HCT116 (cell line): ENCODE data around the gene XPO4. TPM values are rescaled to one million over a fixed set of nuclear protein-coding genes. Genes with fewer than 3 reads are reported as not detected.
A peak's percentile ranks its signal among the peaks of the same experiment; 100 is the strongest.

Source experiments
- ATAC-seq: fragments of 200-7000 bp; cut with Tn5 transposase; 2 replicates; pipeline ENCODE4 v1.9.1; 2020; ENCODE audit warnings: mild to moderate bottlenecking, moderate library complexity
- BruUV-seq: library from RNA; stranded (reverse); fragments of 400-500 nt; replicated peaks from 2 replicates; lab custom pipeline; 2021; lab: Mats Ljungman, UMichigan
- CTCF ChIA-PET: fragments of 300-600 bp; sonication (Branson Sonifier 250); formaldehyde crosslinking; loops from one replicate; lab custom pipeline; 2021; ENCODE audit warnings: antibody characterized with exemption; lab: Charles Lee
- POLR2A ChIA-PET: fragments of 300-600, 350-600 bp; sonication (Branson Sonifier 250); formaldehyde crosslinking; loops from one replicate; lab custom pipeline; 2021; ENCODE audit warnings: antibody characterized with exemption; lab: Charles Lee
- RAD21 ChIA-PET, 2 experiments: fragments of 300-600 bp; sonication (Branson Sonifier 250); formaldehyde crosslinking; loops; one replicate each; lab custom pipeline; 2023; ENCODE audit warnings: low total read pairs in 2 of 2; ENCODE audit not compliant: uncharacterized antibody in 2 of 2, unreplicated experiment in 2 of 2, low non-redundant PET in 1 of 2; lab: Charles Lee
- DNase-seq: peaks from one replicate; pipeline ENCODE4 v3.0.0-alpha.2; 2010; ENCODE audit warnings: low read depth, low spot score
- H2AFZ ChIP-seq: fragments of 200-600 bp; shearing (Covaris generic), sonication (generic); 2 replicates; pipeline ENCODE4 v1.6.1; 2017; ENCODE audit warnings: low read depth, mixed run types, mixed read lengths, antibody characterized with exemption, low read length; ENCODE audit not compliant: poor library complexity, severe bottlenecking
- H3K27ac ChIP-seq: 2 replicates; pipeline ENCODE4 v1.5.1; 2012; ENCODE audit warnings: low read depth, low read length
- H3K27me3 ChIP-seq: fragments of 200-600 bp; sonication (generic); 2 replicates; pipeline ENCODE4 v1.6.1; 2016; ENCODE audit warnings: mixed run types, low read length, mixed read lengths; ENCODE audit not compliant: insufficient read depth
- H3K36me3 ChIP-seq, 2 experiments: fragments of 200-500 bp in 1 of 2; fragments of 200-600 bp in 1 of 2; sonication (Bioruptor generic) in 1 of 2; sonication (generic) in 1 of 2; 2 replicates each; pipeline versions ENCODE4 v1.5.1 to v1.6.1; 2014 to 2016; ENCODE audit warnings: low read length in 2 of 2, inconsistent platforms in 1 of 2, mixed read lengths in 1 of 2, mixed run types in 1 of 2; ENCODE audit not compliant: insufficient read depth in 2 of 2, control insufficient read depth in 1 of 2
- H3K4me1 ChIP-seq, 2 experiments: fragments of 200-600 bp in 1 of 2; sonication (generic) in 1 of 2; 2 replicates each; pipeline versions ENCODE4 v1.5.1 to v1.6.1; 2012 to 2017; ENCODE audit warnings: low read length in 2 of 2, inconsistent platforms in 1 of 2, mild to moderate bottlenecking in 1 of 2, mixed read lengths in 1 of 2, mixed run types in 1 of 2, moderate library complexity in 1 of 2; ENCODE audit not compliant: insufficient read depth in 2 of 2, control insufficient read depth in 1 of 2
- H3K4me2 ChIP-seq: fragments of 200-600 bp; sonication (generic); 2 replicates; pipeline ENCODE4 v1.6.1; 2017; ENCODE audit warnings: mixed run types, low read length, mixed read lengths
- H3K4me3 ChIP-seq, 2 experiments: fragments of 200-600 bp in 1 of 2; sonication (generic) in 1 of 2; replicated peaks in 1 of 2; 2 replicates each; pipeline ENCODE4 v1.5.1; 2011 to 2016; ENCODE audit warnings: low read length in 2 of 2, control low read depth in 1 of 2, low read depth in 1 of 2, mild to moderate bottlenecking in 1 of 2, mixed read lengths in 1 of 2, mixed run types in 1 of 2
- H3K79me2 ChIP-seq: fragments of 200-600 bp; sonication (generic); 2 replicates; pipeline ENCODE4 v1.6.1; 2017; ENCODE audit warnings: mild to moderate bottlenecking, mixed run types, low read length, moderate library complexity, mixed read lengths; ENCODE audit not compliant: insufficient read depth
- H3K9ac ChIP-seq: fragments of 200-600 bp; sonication (generic); 2 replicates; pipeline ENCODE4 v1.6.1; 2016; ENCODE audit warnings: low read length, mixed read lengths
- H3K9me2 ChIP-seq: fragments of 200-600 bp; sonication (generic), shearing (Covaris generic); 2 replicates; pipeline ENCODE4 v1.6.1; 2017; ENCODE audit warnings: mixed run types, mild to moderate bottlenecking, moderate library complexity; ENCODE audit not compliant: insufficient read depth
- H3K9me3 ChIP-seq, 2 experiments: fragments of 200-500 bp in 1 of 2; fragments of 200-600 bp in 1 of 2; sonication (Bioruptor generic) in 1 of 2; sonication (generic) in 1 of 2; 2 replicates each; pipeline ENCODE4 v1.6.1; 2014 to 2017; ENCODE audit warnings: low read length in 2 of 2, mixed read lengths in 2 of 2, inconsistent platforms in 1 of 2, low read depth in 1 of 2, mild to moderate bottlenecking in 1 of 2, mixed run types in 1 of 2, moderate library complexity in 1 of 2; ENCODE audit not compliant: control insufficient read depth in 1 of 2, insufficient read depth in 1 of 2
- H4K20me1 ChIP-seq: fragments of 200-600 bp; sonication (generic), shearing (Covaris generic); 2 replicates; pipeline ENCODE4 v1.6.1; 2017; ENCODE audit warnings: mixed run types, mild to moderate bottlenecking, moderate library complexity; ENCODE audit not compliant: insufficient read depth
- ATF3 ChIP-seq: IDR thresholded peaks from 2 replicates; pipeline ENCODE4 v1.6.1; 2012
- CBX3 ChIP-seq: IDR thresholded peaks from 2 replicates; pipeline ENCODE4 v1.6.1; 2012; ENCODE audit warnings: low read depth
- CTCF ChIP-seq, 3 experiments: fragments of 200-600 bp in 1 of 3; sonication (generic) in 1 of 3; IDR thresholded peaks in 2 of 3; conservative IDR thresholded peaks in 1 of 3; 2 replicates each; pipeline ENCODE4 v1.5.1; 2012 to 2017; ENCODE audit warnings: low read depth in 2 of 3, low read length in 2 of 3, antibody characterized with exemption in 1 of 3, borderline replicate concordance in 1 of 3, control low read depth in 1 of 3, mild to moderate bottlenecking in 1 of 3, mixed read lengths in 1 of 3, mixed run types in 1 of 3, moderate library complexity in 1 of 3; ENCODE audit not compliant: insufficient read depth in 1 of 3
- POLR2AphosphoS5 ChIP-seq: IDR thresholded peaks from 2 replicates; pipeline ENCODE4 v1.6.1; 2011; ENCODE audit warnings: mild to moderate bottlenecking, low read depth, low read length, moderate library complexity
- intact Hi-C: fragments of 100-400 bp; cut with micrococcal nuclease; formaldehyde crosslinking; loops from 2 replicates; pipeline ENCODE4 v1.10.0; 2022
- total RNA-seq: library from RNA; stranded (reverse); gene quantifications from one replicate; pipeline ENCODE4 v1.2.1, GENCODE V29; 2021; ENCODE audit not compliant: unreplicated experiment
- TF ChIP-seq, protein P1 (sequence below): IDR thresholded peaks from 2 replicates; pipeline ENCODE4 v1.6.1; 2011; ENCODE audit warnings: mild to moderate bottlenecking, low read length, moderate library complexity; ENCODE audit not compliant: insufficient replicate concordance; ENCODE audit errors: extremely low read depth

Gene XPO4
- total RNA-seq, 1 experiment from 2014 or later = 29.7 TPM

GRCh38 chr13:20882206-20882605 is 20.3 kb downstream of the XPO4 start:
- Histone ChIP-seq H3K9me3 (no peaks in the 10 kb centered on the region), H2AFZ (no peak overlapping the region), H4K20me1 (peaks cover 37% of the 10 kb centered on the region; the same call in 1 of the 2 replicates), H3K27ac (no peak overlapping the region)
- no TSS peak for BruUV-seq
- ChIA-PET CTCF (no interaction called here), RAD21 (no interaction called here), POLR2A (interaction anchor here (0.6 kb wide), 1 partner anchor 9 kb away, joined by 3 read pairs; no protein-coding TSS in a partner anchor)
- intact Hi-C loops = no loop called here
- no peak for DNase-seq
- no peak for TF ChIP-seq CBX3
- no peak for TF ChIP-seq CTCF (IDR thresholded peaks at IDR 0.05 in 2 of 3, conservative IDR thresholded peaks at IDR 0.05 in 1 of 3; ENCODE audit: borderline replicate concordance in 1 of 3, insufficient read depth in 1 of 3, low read depth in 2 of 3, low read length in 2 of 3)
- TF ChIP-seq, protein P1, sequence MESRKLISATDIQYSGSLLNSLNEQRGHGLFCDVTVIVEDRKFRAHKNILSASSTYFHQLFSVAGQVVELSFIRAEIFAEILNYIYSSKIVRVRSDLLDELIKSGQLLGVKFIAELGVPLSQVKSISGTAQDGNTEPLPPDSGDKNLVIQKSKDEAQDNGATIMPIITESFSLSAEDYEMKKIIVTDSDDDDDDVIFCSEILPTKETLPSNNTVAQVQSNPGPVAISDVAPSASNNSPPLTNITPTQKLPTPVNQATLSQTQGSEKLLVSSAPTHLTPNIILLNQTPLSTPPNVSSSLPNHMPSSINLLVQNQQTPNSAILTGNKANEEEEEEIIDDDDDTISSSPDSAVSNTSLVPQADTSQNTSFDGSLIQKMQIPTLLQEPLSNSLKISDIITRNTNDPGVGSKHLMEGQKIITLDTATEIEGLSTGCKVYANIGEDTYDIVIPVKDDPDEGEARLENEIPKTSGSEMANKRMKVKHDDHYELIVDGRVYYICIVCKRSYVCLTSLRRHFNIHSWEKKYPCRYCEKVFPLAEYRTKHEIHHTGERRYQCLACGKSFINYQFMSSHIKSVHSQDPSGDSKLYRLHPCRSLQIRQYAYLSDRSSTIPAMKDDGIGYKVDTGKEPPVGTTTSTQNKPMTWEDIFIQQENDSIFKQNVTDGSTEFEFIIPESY = no peak
- no peak for TF ChIP-seq POLR2AphosphoS5
- TF ChIP-seq ATF3 = no peak
- TF ChIP-seq, all 23 proteins: peak for 0
- Histone ChIP-seq H3K4me3 (no peak overlapping the region), H3K4me2 (0 out of 2 replicates have a peak overlapping the region, but pooled peaks have one; percentile 3), H3K36me3 (no peaks in the 10 kb centered on the region), H3K27me3 (no peaks in the 10 kb centered on the region), H3K9me2 (no peaks in the 10 kb centered on the region), H3K9ac (no peak overlapping the region), H3K4me1 (peaks cover 0 to 19% of the 10 kb centered on the region in 2 experiments; a peak in 2 of 4 replicates), H3K79me2 (peaks cover 99% of the 10 kb centered on the region)
- ATAC-seq = 0 out of 2 replicates have a peak, but pooled peaks have one; percentile 11
